A673 (cell line): Measurements from ENCODE around the gene TBX3.

ENCODE experiments used
- CTCF ChIP-seq: fragments of 300-800, 200-600 bp; sonication (generic); conservative IDR thresholded peaks from 2 replicates; pipeline ENCODE4 v1.5.1; 2017; ENCODE audit warnings: low read depth, mild to moderate bottlenecking, antibody characterized with exemption, low read length, moderate library complexity, mixed read lengths
- EZH2 ChIP-seq: fragments of 200-600 bp; sonication (generic); IDR thresholded peaks from 2 replicates; pipeline ENCODE4 v1.6.1; 2017; ENCODE audit warnings: borderline replicate concordance, low read depth, mild to moderate bottlenecking, mixed read lengths, antibody characterized with exemption, low read length; ENCODE audit not compliant: poor library complexity, severe bottlenecking

GRCh38 chr12:114674251-114675047 is 9.5 kb downstream of the TBX3 start:
- TF ChIP-seq CTCF (no peak), EZH2 (no peak)
